Measurements from ENCODE around the gene FN1. TPM values are rescaled to one million over a fixed set of nuclear protein-coding genes. Genes with fewer than 3 reads are reported as not detected.

FN1 gene
- total RNA-seq, 1 experiment from 2014 or later = 39.4 TPM

- Histone ChIP-seq H3K4me3 (no peak overlapping the region), H3K4me2 (no peak overlapping the region), H4K20me1 (ENCODE audit: insufficient read depth) (no peaks in the 10 kb centered on the region), H2AFZ (no peak overlapping the region), H3K27ac (no peak overlapping the region), H3K79me2 (ENCODE audit: low read depth) (no peaks in the 10 kb centered on the region), H3K27me3 (ENCODE audit: insufficient read depth, low read depth) (no peaks in the 10 kb centered on the region), H3K9me3 (ENCODE audit: insufficient read depth, low read depth) (no peaks in the 10 kb centered on the region), H3K36me3 (ENCODE audit: low read depth) (no peaks in the 10 kb centered on the region), H3K9me2 (ENCODE audit: insufficient read depth) (no peaks in the 10 kb centered on the region), H3K4me1 (replicated peaks; ENCODE audit: insufficient read depth) (peaks cover 17% of the 10 kb centered on the region), H3F3A (ENCODE audit: insufficient read depth, low read depth) (no peaks in the 10 kb centered on the region)
- TF ChIP-seq EZH2 (IDR thresholded peaks at IDR 0.05; ENCODE audit: low read depth) (no peak), CTCF (conservative IDR thresholded peaks at IDR 0.05) (no peak)
- BruUV-seq (replicated peaks) = no TSS peak
- intact Hi-C loops (cut with micrococcal nuclease; ENCODE audit: unreplicated experiment) = no loop called here
- DNase-seq = no peak
- ChIA-PET CTCF (no interaction called here), POLR2A (ENCODE audit: unreplicated experiment) (no interaction called here)
Observed at GRCh38 chr2:215392164-215392563, 43.7 kb downstream of the FN1 start.

GRCh38 chr2:215391531-215391930, 44.3 kb downstream of the FN1 start:
- H3F3A ChIP-seq (ENCODE audit: insufficient read depth, low read depth) = no peaks in the 10 kb centered on the region
- H3K9me3 ChIP-seq (ENCODE audit: insufficient read depth, low read depth) = no peaks in the 10 kb centered on the region
- H3K4me3 ChIP-seq = no peak overlapping the region
- ChIA-PET CTCF (no interaction called here), POLR2A (ENCODE audit: unreplicated experiment) (no interaction called here)
- no peak overlapping the region; the same call in 1 of the 2 replicates for H2AFZ ChIP-seq
- no peaks in the 10 kb centered on the region for H3K27me3 ChIP-seq (ENCODE audit: insufficient read depth, low read depth)
- BruUV-seq (replicated peaks) = no TSS peak
- TF ChIP-seq EZH2 (IDR thresholded peaks at IDR 0.05; ENCODE audit: low read depth) (no peak), CTCF (conservative IDR thresholded peaks at IDR 0.05) (no peak)
- no peaks in the 10 kb centered on the region for H3K36me3 ChIP-seq (ENCODE audit: low read depth)
- DNase-seq = peak in 1 of 2 experiments; percentile 69
- intact Hi-C loops (cut with micrococcal nuclease; ENCODE audit: unreplicated experiment) = no loop called here
- no peak overlapping the region for H3K27ac ChIP-seq
- no peaks in the 10 kb centered on the region for H4K20me1 ChIP-seq (ENCODE audit: insufficient read depth)
- H3K79me2 ChIP-seq (ENCODE audit: low read depth) = no peaks in the 10 kb centered on the region
- no peak overlapping the region for H3K4me2 ChIP-seq
- H3K9me2 ChIP-seq (ENCODE audit: insufficient read depth) = no peaks in the 10 kb centered on the region
- H3K4me1 ChIP-seq (replicated peaks; ENCODE audit: insufficient read depth) = peaks cover 12% of the 10 kb centered on the region

GRCh38 chr2:215390550-215390913, 45.3 kb downstream of the FN1 start:
- Histone ChIP-seq H3K9me2 (ENCODE audit: insufficient read depth) (no peaks in the 10 kb centered on the region), H3K4me3 (no peak overlapping the region), H3K79me2 (ENCODE audit: low read depth) (no peaks in the 10 kb centered on the region), H3K4me1 (replicated peaks; ENCODE audit: insufficient read depth) (peaks cover 6% of the 10 kb centered on the region; the same call in 1 of the 2 replicates), H3K27ac (no peak overlapping the region), H3F3A (ENCODE audit: insufficient read depth, low read depth) (no peaks in the 10 kb centered on the region), H2AFZ (no peak overlapping the region), H3K27me3 (ENCODE audit: insufficient read depth, low read depth) (no peaks in the 10 kb centered on the region), H3K9me3 (ENCODE audit: insufficient read depth, low read depth) (no peaks in the 10 kb centered on the region), H4K20me1 (ENCODE audit: insufficient read depth) (no peaks in the 10 kb centered on the region), H3K36me3 (ENCODE audit: low read depth) (no peaks in the 10 kb centered on the region), H3K4me2 (no peak overlapping the region)
- intact Hi-C loops (cut with micrococcal nuclease; ENCODE audit: unreplicated experiment) = no loop called here
- TF ChIP-seq EZH2 (IDR thresholded peaks at IDR 0.05; ENCODE audit: low read depth) (no peak), CTCF (conservative IDR thresholded peaks at IDR 0.05) (no peak)
- POLR2A ChIA-PET (ENCODE audit: unreplicated experiment) = no interaction called here
- BruUV-seq (replicated peaks) = no TSS peak
- CTCF ChIA-PET = no interaction called here
- no peak for DNase-seq

Measured in PC-9 (cell line).